ENCODE data around the gene CCDC85B.
"Not testable (repeated sequence)": the region's sequence is repeated elsewhere in the genome, so short reads cannot be mapped to it uniquely, and the experiment has no call there.

Gene CCDC85B

DNA sequence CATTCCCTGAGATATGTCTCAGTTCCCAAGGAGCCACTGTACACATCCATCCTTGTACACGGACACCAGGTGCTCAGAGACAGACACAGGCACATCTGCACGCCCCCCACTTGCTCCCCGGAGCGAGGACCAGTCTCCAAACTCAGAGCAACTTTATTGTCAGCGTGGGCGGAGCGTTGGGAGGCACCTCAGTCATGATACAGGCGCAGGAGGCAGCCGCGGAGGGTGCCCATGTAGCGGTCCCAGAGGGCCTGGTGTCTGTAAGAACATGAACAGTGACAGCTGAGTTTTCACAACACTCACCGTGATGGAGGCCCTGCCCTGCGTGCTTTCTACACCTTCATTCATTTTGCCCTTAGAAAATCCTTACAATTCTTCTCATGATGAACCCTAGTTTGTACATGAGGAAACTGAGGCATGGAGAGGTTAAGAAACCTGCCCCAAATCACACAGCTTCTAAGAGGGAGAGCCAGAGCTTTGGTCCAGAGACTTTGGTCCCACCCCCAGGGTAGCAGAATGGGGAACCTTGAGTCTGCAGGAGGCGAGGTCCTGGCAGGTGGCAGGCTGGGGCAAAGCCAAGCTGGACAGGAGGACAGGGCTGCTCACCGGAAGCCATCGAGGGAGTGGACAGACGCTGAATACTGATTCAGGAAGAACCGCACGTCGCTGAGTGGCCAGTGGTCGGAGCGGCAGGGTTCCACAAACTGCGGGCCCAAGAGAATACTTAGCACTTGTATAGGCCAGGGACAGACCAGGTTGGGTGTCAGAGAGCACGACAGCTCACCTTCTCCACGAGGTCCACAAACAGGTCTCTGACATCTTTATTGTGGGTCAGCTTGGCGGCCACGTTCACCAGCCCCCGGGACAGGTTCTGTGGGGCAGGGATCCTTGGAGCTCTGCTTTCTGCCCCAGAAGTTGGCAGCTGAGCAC lies 6.4 kb upstream of the CCDC85B start:
- Histone ChIP-seq H3K4me1 (ENCODE audit: control insufficient read depth, insufficient read depth, low read length) (peaks cover 8% of the 10 kb centered on the region; the same call in 1 of the 2 replicates), H3K27me3 (ENCODE audit: control insufficient read depth, insufficient read depth, low read length) (peaks cover 1% of the 10 kb centered on the region; the same call in 1 of the 2 replicates), H3K9me3 (ENCODE audit: control insufficient read depth, insufficient read depth, low read length) (no peaks in the 10 kb centered on the region), H3K36me3 (ENCODE audit: control insufficient read depth, insufficient read depth, low read length) (peaks cover 50% of the 10 kb centered on the region), H3K9ac (ENCODE audit: low read depth, low read length) (no peak overlapping the region), H3K27ac (ENCODE audit: low read depth, low read length) (no peak overlapping the region), H3K4me3 (ENCODE audit: low read depth, low read length) (no peak overlapping the region)

GRCh38 chr11:65884716-65885092 lies 5.8 kb upstream of the CCDC85B start:
- H3K27me3 ChIP-seq (ENCODE audit: control insufficient read depth, insufficient read depth, low read length): peaks cover 8% of the 10 kb centered on the region
- no peak overlapping the region for H3K4me3 ChIP-seq (ENCODE audit: low read depth, low read length)
- no peak overlapping the region for H3K27ac ChIP-seq (ENCODE audit: low read depth, low read length)
- peaks cover 13% of the 10 kb centered on the region for H3K4me1 ChIP-seq (ENCODE audit: control insufficient read depth, insufficient read depth, low read length)
- peaks cover 50% of the 10 kb centered on the region for H3K36me3 ChIP-seq (ENCODE audit: control insufficient read depth, insufficient read depth, low read length)
- no peaks in the 10 kb centered on the region for H3K9me3 ChIP-seq (ENCODE audit: control insufficient read depth, insufficient read depth, low read length)
- H3K9ac ChIP-seq (ENCODE audit: low read depth, low read length): no peak overlapping the region

- Histone ChIP-seq H3K36me3 (ENCODE audit: control insufficient read depth, insufficient read depth, low read length) (peaks cover 50% of the 10 kb centered on the region), H3K9ac (ENCODE audit: low read depth, low read length) (no peak overlapping the region), H3K27ac (ENCODE audit: low read depth, low read length) (no peak overlapping the region), H3K9me3 (ENCODE audit: control insufficient read depth, insufficient read depth, low read length) (no peaks in the 10 kb centered on the region), H3K4me3 (ENCODE audit: low read depth, low read length) (no peak overlapping the region), H3K4me1 (ENCODE audit: control insufficient read depth, insufficient read depth, low read length) (peaks cover 18% of the 10 kb centered on the region), H3K27me3 (ENCODE audit: control insufficient read depth, insufficient read depth, low read length) (peaks cover 13% of the 10 kb centered on the region)
These were observed 5.2 kb upstream of the CCDC85B start for GRCh38 chr11:65885231-65885630.

DNA sequence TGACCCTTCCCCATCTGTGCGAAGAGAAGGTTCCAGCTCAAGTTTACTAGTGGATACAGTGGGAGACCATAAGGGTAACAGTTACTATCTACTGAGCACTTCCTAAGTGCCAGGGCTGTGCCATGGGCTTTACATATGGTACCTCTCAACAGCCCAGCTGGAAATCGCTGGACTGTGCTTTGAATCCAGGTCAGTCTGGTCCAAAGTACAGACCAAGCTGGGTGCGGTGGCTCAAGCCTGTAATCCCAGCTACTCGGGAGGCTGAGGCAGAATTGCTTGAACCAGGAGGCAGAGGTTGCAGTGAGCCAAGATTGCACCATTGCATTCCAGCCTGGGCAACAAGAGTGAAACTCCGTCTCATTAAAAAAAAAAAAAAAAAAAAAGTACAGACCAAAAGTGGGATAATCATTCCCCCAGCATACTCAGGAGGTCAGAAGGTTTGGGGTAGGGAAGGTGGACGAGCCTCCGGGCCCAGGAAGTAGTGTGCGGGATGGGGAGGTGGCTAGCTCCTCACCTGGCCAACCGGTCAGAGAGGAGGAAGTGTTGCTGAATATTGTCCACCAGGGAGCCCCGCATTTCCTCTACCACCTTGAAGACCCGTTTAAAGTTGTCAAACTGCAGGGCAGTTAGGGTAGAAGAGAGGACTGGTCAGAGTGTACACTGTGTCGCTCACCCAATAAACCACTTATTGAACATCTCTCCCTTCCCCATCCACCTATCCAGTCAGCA lies 4.5 kb upstream of the CCDC85B start:
- Histone ChIP-seq H3K9me3 (ENCODE audit: control insufficient read depth, insufficient read depth, low read length) (no peaks in the 10 kb centered on the region), H3K4me3 (ENCODE audit: low read depth, low read length) (no peak overlapping the region), H3K36me3 (ENCODE audit: control insufficient read depth, insufficient read depth, low read length) (peaks cover 50% of the 10 kb centered on the region), H3K4me1 (ENCODE audit: control insufficient read depth, insufficient read depth, low read length) (peaks cover 18% of the 10 kb centered on the region), H3K27me3 (ENCODE audit: control insufficient read depth, insufficient read depth, low read length) (peaks cover 14% of the 10 kb centered on the region), H3K27ac (ENCODE audit: low read depth, low read length) (no peak overlapping the region), H3K9ac (ENCODE audit: low read depth, low read length) (no peak overlapping the region)

DNA sequence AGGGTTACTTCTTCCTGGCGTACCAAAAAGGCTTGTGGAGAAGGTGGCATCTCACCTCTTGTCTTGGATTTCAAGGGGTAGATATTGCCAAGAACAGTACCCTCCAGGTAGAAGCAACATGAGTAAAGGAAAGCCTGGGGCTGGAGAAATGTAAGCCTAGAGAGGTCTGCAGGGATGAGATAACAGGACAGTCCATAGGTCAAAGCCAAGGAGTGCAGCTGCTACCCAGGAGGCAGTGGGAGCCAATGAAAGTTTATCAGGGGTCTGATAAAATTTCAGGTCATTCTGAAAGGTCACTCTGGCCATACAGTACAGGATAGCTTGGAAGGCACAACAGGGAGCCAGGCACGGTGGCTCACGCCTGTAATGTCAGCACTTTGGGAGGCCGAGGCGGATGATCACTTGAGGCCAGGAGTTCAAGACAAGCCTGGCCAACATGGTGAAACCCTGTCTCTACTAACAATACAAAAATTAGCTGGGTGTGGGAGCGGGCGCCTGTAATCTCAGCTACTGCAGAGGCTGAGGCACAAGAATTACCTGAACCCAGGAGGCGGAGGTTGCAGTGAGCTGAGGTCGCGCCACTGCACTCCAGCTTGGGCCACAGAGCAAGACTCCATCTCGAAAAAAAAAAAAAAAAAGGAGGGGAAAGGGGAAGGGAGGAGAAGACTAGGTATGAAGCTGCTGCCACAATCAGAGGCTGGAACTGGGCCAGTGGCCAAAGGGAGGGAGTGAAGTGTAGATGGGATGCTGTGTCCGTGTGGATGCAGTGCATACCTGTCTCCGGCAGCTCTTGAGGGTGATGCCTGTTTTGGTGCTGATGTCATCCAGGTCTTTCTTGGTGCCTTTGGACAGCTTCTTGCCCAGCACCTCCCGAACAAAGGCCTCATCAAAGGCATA lies 3.4 kb upstream of the CCDC85B start:
- H3K27ac ChIP-seq (ENCODE audit: low read depth, low read length): peak overlapping the region; percentile 85

DNA sequence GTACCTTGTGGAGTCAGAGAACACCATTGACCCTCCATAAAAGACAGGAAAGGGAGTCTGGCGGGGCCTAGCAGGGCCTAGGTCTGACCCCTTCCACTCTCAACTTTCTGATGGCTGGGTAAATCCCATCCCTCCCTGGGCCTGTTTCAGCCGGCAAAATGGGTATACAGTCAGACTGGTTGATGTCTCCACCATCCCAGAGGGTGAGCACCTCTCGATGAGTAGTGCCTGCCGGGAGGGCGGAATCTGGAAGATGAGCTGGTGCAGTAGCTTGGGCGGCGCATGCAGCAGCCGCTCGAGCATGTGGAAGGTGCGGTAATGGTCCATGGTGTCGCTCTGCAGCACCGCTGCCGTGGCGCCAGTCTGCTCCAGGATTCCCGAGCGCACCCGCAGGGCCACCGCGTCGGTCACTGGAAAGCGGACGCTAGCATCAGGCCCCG lies 2.7 kb upstream of the CCDC85B start:
- Histone ChIP-seq H3K36me3 (ENCODE audit: control insufficient read depth, insufficient read depth, low read length) (peaks cover 41% of the 10 kb centered on the region), H3K9ac (ENCODE audit: low read depth, low read length) (peak overlapping the region; percentile 54; the same call in 1 of the 2 replicates), H3K9me3 (ENCODE audit: control insufficient read depth, insufficient read depth, low read length) (no peaks in the 10 kb centered on the region), H3K27ac (ENCODE audit: low read depth, low read length) (peak overlapping the region; percentile 85), H3K4me3 (ENCODE audit: low read depth, low read length) (peak overlapping the region; percentile 83), H3K27me3 (ENCODE audit: control insufficient read depth, insufficient read depth, low read length) (peaks cover 18% of the 10 kb centered on the region), H3K4me1 (ENCODE audit: control insufficient read depth, insufficient read depth, low read length) (peaks cover 23% of the 10 kb centered on the region)

More for the DNA sequence above, 3.4 kb upstream of the CCDC85B start:
- peaks cover 18% of the 10 kb centered on the region for H3K27me3 ChIP-seq (ENCODE audit: control insufficient read depth, insufficient read depth, low read length)
- H3K4me3 ChIP-seq (ENCODE audit: low read depth, low read length): peak overlapping the region; percentile 83
- peak overlapping the region; percentile 54; the same call in 1 of the 2 replicates for H3K9ac ChIP-seq (ENCODE audit: low read depth, low read length)
- no peaks in the 10 kb centered on the region for H3K9me3 ChIP-seq (ENCODE audit: control insufficient read depth, insufficient read depth, low read length)
- H3K4me1 ChIP-seq (ENCODE audit: control insufficient read depth, insufficient read depth, low read length): peaks cover 21% of the 10 kb centered on the region
- H3K36me3 ChIP-seq (ENCODE audit: control insufficient read depth, insufficient read depth, low read length): peaks cover 48% of the 10 kb centered on the region

DNA sequence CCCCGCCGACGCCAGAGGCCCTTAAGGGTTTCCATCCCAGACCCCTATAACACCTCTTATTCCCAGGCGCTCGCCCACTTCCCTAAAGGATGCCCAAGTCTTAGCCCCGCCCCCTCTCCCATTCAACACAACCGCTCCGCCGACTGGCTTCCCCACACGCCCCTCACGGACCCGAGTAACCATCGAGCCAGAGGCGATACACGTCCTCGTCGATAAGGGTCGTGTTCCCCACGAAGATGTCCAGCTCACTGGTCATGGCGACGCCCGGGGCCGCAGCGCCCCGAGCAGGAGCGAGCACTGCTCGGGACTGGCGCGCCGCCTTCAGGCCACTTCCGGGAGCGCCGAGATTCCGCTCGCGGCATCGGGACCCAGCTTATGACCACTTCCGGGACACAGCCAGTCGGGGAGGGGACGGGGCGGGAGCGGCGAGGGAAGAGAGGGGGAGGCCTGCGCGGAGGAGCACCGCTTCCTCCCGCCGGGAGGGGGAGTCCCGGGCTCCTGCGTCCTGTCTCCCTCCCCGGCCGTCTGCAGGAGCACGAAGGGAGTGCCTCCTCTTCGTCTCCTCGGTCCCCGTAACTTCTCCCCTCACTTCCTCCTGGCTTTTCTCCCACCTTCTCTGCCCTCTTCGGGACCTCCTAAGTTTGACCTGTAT lies 2.2 kb upstream of the CCDC85B start, which contains the start of gene FIBP:
Gene FIBP (minus strand): TSS at position 309 of the 652 bp plus-strand sequence. CDS start 53 bp downstream, at position 256.
- peak within 1 kb of the TSS; percentile 54; the same call in 1 of the 2 replicates for H3K9ac ChIP-seq (ENCODE audit: low read depth, low read length)
- H3K27ac ChIP-seq (ENCODE audit: low read depth, low read length): peak within 1 kb of the TSS; percentile 85
- no peaks in the 10 kb centered on the region for H3K9me3 ChIP-seq (ENCODE audit: control insufficient read depth, insufficient read depth, low read length)
- H3K27me3 ChIP-seq (ENCODE audit: control insufficient read depth, insufficient read depth, low read length): peaks cover 18% of the 10 kb centered on the region
- peaks cover 23% of the 10 kb centered on the region for H3K4me1 ChIP-seq (ENCODE audit: control insufficient read depth, insufficient read depth, low read length)
- peak within 1 kb of the TSS; percentile 83 for H3K4me3 ChIP-seq (ENCODE audit: low read depth, low read length)
- H3K36me3 ChIP-seq (ENCODE audit: control insufficient read depth, insufficient read depth, low read length): peaks cover 36% of the 10 kb centered on the region

GRCh38 chr11:65891219-65892136 lies 1.0 kb downstream of the CCDC85B start:
- Histone ChIP-seq H3K4me1 (ENCODE audit: control insufficient read depth, insufficient read depth, low read length) (peaks cover 25% of the 10 kb centered on the region), H3K27ac (ENCODE audit: low read depth, low read length) (peak overlapping the region; percentile 75), H3K4me3 (ENCODE audit: low read depth, low read length) (peak overlapping the region; percentile 85)

GRCh38 chr11:65892137-65892540 lies 1.7 kb downstream of the CCDC85B start:
- H3K9ac ChIP-seq (ENCODE audit: low read depth, low read length); H3K9me3 ChIP-seq (ENCODE audit: control insufficient read depth, insufficient read depth, low read length); H3K36me3 ChIP-seq (ENCODE audit: control insufficient read depth, insufficient read depth, low read length): not testable (repeated sequence)
- Histone ChIP-seq H3K27me3 (ENCODE audit: control insufficient read depth, insufficient read depth, low read length) (peaks cover 18% of the 10 kb centered on the region), H3K4me3 (ENCODE audit: low read depth, low read length) (peak overlapping the region; percentile 85), H3K4me1 (ENCODE audit: control insufficient read depth, insufficient read depth, low read length) (peaks cover 25% of the 10 kb centered on the region), H3K27ac (ENCODE audit: low read depth, low read length) (peak overlapping the region; percentile 75)

More at GRCh38 chr11:65891219-65892136, 1.0 kb downstream of the CCDC85B start:
- Histone ChIP-seq H3K36me3 (ENCODE audit: control insufficient read depth, insufficient read depth, low read length) (peaks cover 6% of the 10 kb centered on the region), H3K27me3 (ENCODE audit: control insufficient read depth, insufficient read depth, low read length) (peaks cover 18% of the 10 kb centered on the region), H3K9ac (ENCODE audit: low read depth, low read length) (peak overlapping the region; percentile 77; the same call in 1 of the 2 replicates), H3K9me3 (ENCODE audit: control insufficient read depth, insufficient read depth, low read length) (no peaks in the 10 kb centered on the region)

All from HUES48 (cell line).